Measurements from ENCODE around the gene PDLIM5.
"Not testable (repeated sequence)": the region's sequence is repeated elsewhere in the genome, so short reads cannot be mapped to it uniquely, and the experiment has no call there.

The PDLIM5 gene

GRCh38 chr4:94451695-94452475 is at the start of gene PDLIM5:
TSS of gene PDLIM5 (plus strand) at chr4:94451942. CDS start at chr4:94455289, 3,347 bp downstream.
- peak; percentile 95 for DNase-seq (ENCODE audit: extremely low read depth, insufficient read length)
- Histone ChIP-seq H3K4me3 (replicated peaks; ENCODE audit: low read depth, low read length) (peak within 1 kb of the TSS; percentile 88), H3K36me3 (ENCODE audit: control insufficient read depth, insufficient read depth, low read length) (no peaks in the 10 kb centered on the region), H3K27me3 (replicated peaks; ENCODE audit: control insufficient read depth, insufficient read depth, low read length) (no peaks in the 10 kb centered on the region)
- TF ChIP-seq, protein P1, sequence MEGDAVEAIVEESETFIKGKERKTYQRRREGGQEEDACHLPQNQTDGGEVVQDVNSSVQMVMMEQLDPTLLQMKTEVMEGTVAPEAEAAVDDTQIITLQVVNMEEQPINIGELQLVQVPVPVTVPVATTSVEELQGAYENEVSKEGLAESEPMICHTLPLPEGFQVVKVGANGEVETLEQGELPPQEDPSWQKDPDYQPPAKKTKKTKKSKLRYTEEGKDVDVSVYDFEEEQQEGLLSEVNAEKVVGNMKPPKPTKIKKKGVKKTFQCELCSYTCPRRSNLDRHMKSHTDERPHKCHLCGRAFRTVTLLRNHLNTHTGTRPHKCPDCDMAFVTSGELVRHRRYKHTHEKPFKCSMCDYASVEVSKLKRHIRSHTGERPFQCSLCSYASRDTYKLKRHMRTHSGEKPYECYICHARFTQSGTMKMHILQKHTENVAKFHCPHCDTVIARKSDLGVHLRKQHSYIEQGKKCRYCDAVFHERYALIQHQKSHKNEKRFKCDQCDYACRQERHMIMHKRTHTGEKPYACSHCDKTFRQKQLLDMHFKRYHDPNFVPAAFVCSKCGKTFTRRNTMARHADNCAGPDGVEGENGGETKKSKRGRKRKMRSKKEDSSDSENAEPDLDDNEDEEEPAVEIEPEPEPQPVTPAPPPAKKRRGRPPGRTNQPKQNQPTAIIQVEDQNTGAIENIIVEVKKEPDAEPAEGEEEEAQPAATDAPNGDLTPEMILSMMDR (IDR thresholded peaks at IDR 0.05; ENCODE audit: insufficient read depth, low read length, poor library complexity, severe bottlenecking), result no peak

- not testable (repeated sequence) for DNase-seq (ENCODE audit: extremely low read depth, insufficient read length); H3K4me3 ChIP-seq (replicated peaks; ENCODE audit: low read depth, low read length); H3K27me3 ChIP-seq (replicated peaks; ENCODE audit: control insufficient read depth, insufficient read depth, low read length); H3K36me3 ChIP-seq (ENCODE audit: control insufficient read depth, insufficient read depth, low read length)
Observed at GRCh38 chr4:94402439-94402838, 49.3 kb upstream of the PDLIM5 start.

GRCh38 chr4:94403751-94404150 is 48.0 kb upstream of the PDLIM5 start:
- H3K36me3 ChIP-seq (ENCODE audit: control insufficient read depth, insufficient read depth, low read length), result no peaks in the 10 kb centered on the region
- no peak for DNase-seq (ENCODE audit: extremely low read depth, insufficient read length)
- TF ChIP-seq, protein P1 (IDR thresholded peaks at IDR 0.05; ENCODE audit: insufficient read depth, low read length, poor library complexity, severe bottlenecking), result no peak
- H3K27me3 ChIP-seq (replicated peaks; ENCODE audit: control insufficient read depth, insufficient read depth, low read length), result no peaks in the 10 kb centered on the region
- no peak overlapping the region for H3K4me3 ChIP-seq (replicated peaks; ENCODE audit: low read depth, low read length)

GRCh38 chr4:94406668-94407437 is 44.9 kb upstream of the PDLIM5 start:
- Histone ChIP-seq H3K36me3 (ENCODE audit: control insufficient read depth, insufficient read depth, low read length) (no peaks in the 10 kb centered on the region), H3K27me3 (replicated peaks; ENCODE audit: control insufficient read depth, insufficient read depth, low read length) (no peaks in the 10 kb centered on the region), H3K4me3 (replicated peaks; ENCODE audit: low read depth, low read length) (no peak overlapping the region)
- peak; percentile 9 for DNase-seq (ENCODE audit: extremely low read depth, insufficient read length)
- TF ChIP-seq, protein P1 (IDR thresholded peaks at IDR 0.05; ENCODE audit: insufficient read depth, low read length, poor library complexity, severe bottlenecking), result peak; percentile 83

DNA sequence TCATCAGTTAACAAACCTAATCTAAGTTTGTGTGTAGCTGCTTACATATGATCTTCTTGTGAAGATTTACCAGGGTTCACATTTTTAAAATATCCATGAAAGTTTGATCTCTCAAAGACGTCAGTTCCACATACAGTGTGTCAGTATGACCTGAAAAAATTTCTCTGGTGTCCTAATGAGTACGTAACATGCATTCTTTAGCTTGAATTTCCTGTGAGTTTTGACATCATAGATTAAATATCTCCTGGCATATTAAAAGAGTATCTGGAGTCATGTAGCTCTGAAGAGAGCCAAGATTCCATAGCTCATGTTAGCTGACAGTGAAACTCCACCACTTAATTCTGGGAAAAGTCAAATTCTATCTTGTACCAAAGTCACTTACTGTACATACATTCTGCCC is 43.9 kb upstream of the PDLIM5 start:
- DNase-seq (ENCODE audit: extremely low read depth, insufficient read length), result no peak
- H3K36me3 ChIP-seq (ENCODE audit: control insufficient read depth, insufficient read depth, low read length), result no peaks in the 10 kb centered on the region
- TF ChIP-seq, protein P1 (IDR thresholded peaks at IDR 0.05; ENCODE audit: insufficient read depth, low read length, poor library complexity, severe bottlenecking), result no peak
- no peaks in the 10 kb centered on the region for H3K27me3 ChIP-seq (replicated peaks; ENCODE audit: control insufficient read depth, insufficient read depth, low read length)
- H3K4me3 ChIP-seq (replicated peaks; ENCODE audit: low read depth, low read length), result no peak overlapping the region
